ENCODE data around the gene R3HDM1.
A peak's percentile ranks its signal among the peaks of the same experiment; 100 is the strongest.
"Not testable (repeated sequence)": the region's sequence is repeated elsewhere in the genome, so short reads cannot be mapped to it uniquely, and the experiment has no call there.

The R3HDM1 gene

DNA sequence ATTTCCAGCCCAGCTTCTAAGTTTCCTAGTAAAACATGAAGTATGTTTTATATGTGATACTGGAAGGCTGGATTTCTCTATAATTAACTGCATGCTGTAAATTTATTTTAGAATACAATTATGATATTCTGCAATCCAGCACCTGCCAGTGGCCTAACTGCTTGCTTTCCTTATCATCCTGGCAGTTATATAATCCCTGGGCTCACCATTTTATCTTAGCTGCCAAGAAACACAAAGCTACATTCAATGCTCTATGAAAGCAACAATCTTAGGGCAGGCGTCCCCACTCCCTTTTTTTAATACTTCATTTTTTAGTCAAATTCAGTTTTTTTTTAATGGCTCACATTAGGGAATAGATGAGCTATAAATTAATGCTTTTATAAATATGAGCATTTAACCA, 172.0 kb downstream of the R3HDM1 start:
- H3K27me3 ChIP-seq (ENCODE audit: insufficient read depth, insufficient read length): no peaks in the 10 kb centered on the region
- TF ChIP-seq ZNF274 (IDR thresholded peaks at IDR 0.05; ENCODE audit: low read depth, low read length): no peak
- TF ChIP-seq SUZ12 (IDR thresholded peaks at IDR 0.05; ENCODE audit: extremely low read depth, insufficient read depth, insufficient read length): no peak
- no peak for TF ChIP-seq YY1 (IDR thresholded peaks at IDR 0.05; ENCODE audit: insufficient read depth, insufficient read length)
- H3K9me3 ChIP-seq (ENCODE audit: insufficient read depth, low read length): no peaks in the 10 kb centered on the region
- no peak for DNase-seq (ENCODE audit: low read depth, low spot score)
- no peak overlapping the region for H3K4me3 ChIP-seq (ENCODE audit: insufficient read length, low read depth)
- H3K9ac ChIP-seq (ENCODE audit: insufficient read length, low read depth): no peak overlapping the region
- H3K4me1 ChIP-seq (ENCODE audit: insufficient read depth, insufficient read length): no peaks in the 10 kb centered on the region
- peaks cover 8% of the 10 kb centered on the region for H3K36me3 ChIP-seq (ENCODE audit: insufficient read depth, insufficient read length, low read length)

GRCh38 chr2:135704075-135704474, 172.8 kb downstream of the R3HDM1 start:
- not testable (repeated sequence) for H3K4me1 ChIP-seq (ENCODE audit: insufficient read depth, insufficient read length); H3K4me3 ChIP-seq (ENCODE audit: insufficient read length, low read depth); H3K27me3 ChIP-seq (ENCODE audit: insufficient read depth, insufficient read length); H3K9me3 ChIP-seq (ENCODE audit: insufficient read depth, low read length); DNase-seq (ENCODE audit: low read depth, low spot score); H3K36me3 ChIP-seq (ENCODE audit: insufficient read depth, insufficient read length, low read length); H3K9ac ChIP-seq (ENCODE audit: insufficient read length, low read depth)

- TF ChIP-seq ZNF274 (IDR thresholded peaks at IDR 0.05; ENCODE audit: low read depth, low read length): no peak
- TF ChIP-seq SUZ12 (IDR thresholded peaks at IDR 0.05; ENCODE audit: extremely low read depth, insufficient read depth, insufficient read length): no peak
- no peak for TF ChIP-seq YY1 (IDR thresholded peaks at IDR 0.05; ENCODE audit: insufficient read depth, insufficient read length)
- Histone ChIP-seq H3K4me1 (ENCODE audit: insufficient read depth, insufficient read length) (no peaks in the 10 kb centered on the region), H3K9ac (ENCODE audit: insufficient read length, low read depth) (no peak overlapping the region), H3K27me3 (ENCODE audit: insufficient read depth, insufficient read length) (no peaks in the 10 kb centered on the region), H3K36me3 (ENCODE audit: insufficient read depth, insufficient read length, low read length) (peaks cover 14% of the 10 kb centered on the region), H3K9me3 (ENCODE audit: insufficient read depth, low read length) (no peaks in the 10 kb centered on the region), H3K4me3 (ENCODE audit: insufficient read length, low read depth) (no peak overlapping the region)
- DNase-seq (ENCODE audit: low read depth, low spot score): no peak
Observed at GRCh38 chr2:135708159-135708558, 176.9 kb downstream of the R3HDM1 start.

GRCh38 chr2:135709992-135710391, 178.7 kb downstream of the R3HDM1 start:
- Histone ChIP-seq H3K9ac (ENCODE audit: insufficient read length, low read depth) (peak overlapping the region; percentile 13), H3K9me3 (ENCODE audit: insufficient read depth, low read length) (no peaks in the 10 kb centered on the region), H3K27me3 (ENCODE audit: insufficient read depth, insufficient read length) (no peaks in the 10 kb centered on the region), H3K36me3 (ENCODE audit: insufficient read depth, insufficient read length, low read length) (peaks cover 16% of the 10 kb centered on the region), H3K4me3 (ENCODE audit: insufficient read length, low read depth) (no peak overlapping the region), H3K4me1 (ENCODE audit: insufficient read depth, insufficient read length) (no peaks in the 10 kb centered on the region)
- TF ChIP-seq ZNF274 (IDR thresholded peaks at IDR 0.05; ENCODE audit: low read depth, low read length) (no peak), YY1 (IDR thresholded peaks at IDR 0.05; ENCODE audit: insufficient read depth, insufficient read length) (no peak), SUZ12 (IDR thresholded peaks at IDR 0.05; ENCODE audit: extremely low read depth, insufficient read depth, insufficient read length) (no peak)
- peak; percentile 8 for DNase-seq (ENCODE audit: low read depth, low spot score)

DNA sequence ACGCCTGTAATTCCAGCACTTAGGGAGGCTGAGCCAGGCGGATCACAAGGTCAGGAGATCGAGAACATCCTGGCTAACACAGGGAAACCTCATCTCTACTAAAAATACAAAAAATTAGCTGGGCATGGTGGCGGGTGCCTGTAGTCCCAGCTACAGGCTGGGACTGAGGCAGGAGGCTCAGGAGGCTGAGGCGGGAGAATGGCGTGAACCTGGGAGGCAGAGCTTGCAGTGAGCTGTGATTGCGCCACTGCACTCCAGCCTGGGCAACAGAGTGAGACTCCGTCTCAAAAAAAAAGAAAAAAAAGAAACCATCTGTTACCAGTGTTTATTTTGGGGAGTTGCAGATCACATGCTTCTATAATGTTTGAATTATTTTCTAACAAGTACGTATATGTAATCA, 183.8 kb downstream of the R3HDM1 start:
- not testable (repeated sequence) for H3K27me3 ChIP-seq (ENCODE audit: insufficient read depth, insufficient read length); DNase-seq (ENCODE audit: low read depth, low spot score); H3K9ac ChIP-seq (ENCODE audit: insufficient read length, low read depth); H3K9me3 ChIP-seq (ENCODE audit: insufficient read depth, low read length); H3K4me3 ChIP-seq (ENCODE audit: insufficient read length, low read depth); H3K4me1 ChIP-seq (ENCODE audit: insufficient read depth, insufficient read length)
- peaks cover 44% of the 10 kb centered on the region for H3K36me3 ChIP-seq (ENCODE audit: insufficient read depth, insufficient read length, low read length)

DNA sequence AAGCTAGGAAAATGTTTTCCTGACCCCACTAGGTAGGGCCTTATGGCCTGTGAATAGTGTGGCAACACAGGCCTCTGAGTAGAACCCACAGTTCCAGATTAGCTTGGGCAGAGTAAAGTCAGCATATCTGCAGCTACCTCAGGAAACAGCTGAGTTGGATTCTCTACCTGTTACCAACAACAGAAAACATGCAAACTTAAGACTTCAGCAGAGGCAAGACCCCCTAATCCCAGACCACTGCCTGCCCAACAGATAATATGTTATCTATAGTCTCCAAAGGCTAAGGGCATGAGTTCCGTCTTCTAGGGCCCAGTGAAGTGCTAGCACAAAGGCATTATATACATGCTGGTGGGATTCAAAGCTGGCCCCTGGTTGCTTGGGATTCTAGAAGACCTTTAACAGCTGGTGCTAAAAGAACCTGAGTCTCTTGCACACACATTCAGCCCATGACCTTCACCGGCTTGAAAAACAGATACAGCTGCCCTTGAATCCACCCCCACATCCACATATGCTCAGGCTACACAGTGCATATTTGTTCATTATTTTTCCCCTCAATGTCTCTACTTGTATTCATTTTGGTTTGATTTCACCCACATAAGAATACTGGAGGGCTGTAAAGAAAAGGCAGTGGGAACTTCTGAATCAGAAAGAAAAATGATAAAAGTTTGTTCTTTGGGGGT, 196.9 kb downstream of the R3HDM1 start:
- Histone ChIP-seq H3K9me3 (ENCODE audit: insufficient read depth, low read length) (no peaks in the 10 kb centered on the region), H3K4me1 (ENCODE audit: insufficient read depth, insufficient read length) (no peaks in the 10 kb centered on the region), H3K27me3 (ENCODE audit: insufficient read depth, insufficient read length) (no peaks in the 10 kb centered on the region), H3K4me3 (ENCODE audit: insufficient read length, low read depth) (no peak overlapping the region), H3K9ac (ENCODE audit: insufficient read length, low read depth) (no peak overlapping the region), H3K36me3 (ENCODE audit: insufficient read depth, insufficient read length, low read length) (peaks cover 16% of the 10 kb centered on the region)
- no peak for DNase-seq (ENCODE audit: low read depth, low spot score)
- TF ChIP-seq YY1 (IDR thresholded peaks at IDR 0.05; ENCODE audit: insufficient read depth, insufficient read length) (no peak), ZNF274 (IDR thresholded peaks at IDR 0.05; ENCODE audit: low read depth, low read length) (no peak), SUZ12 (IDR thresholded peaks at IDR 0.05; ENCODE audit: extremely low read depth, insufficient read depth, insufficient read length) (no peak)

- Histone ChIP-seq H3K9ac (ENCODE audit: insufficient read length, low read depth) (no peak overlapping the region), H3K36me3 (ENCODE audit: insufficient read depth, insufficient read length, low read length) (no peaks in the 10 kb centered on the region), H3K4me1 (ENCODE audit: insufficient read depth, insufficient read length) (no peaks in the 10 kb centered on the region), H3K27me3 (ENCODE audit: insufficient read depth, insufficient read length) (no peaks in the 10 kb centered on the region), H3K4me3 (ENCODE audit: insufficient read length, low read depth) (no peak overlapping the region), H3K9me3 (ENCODE audit: insufficient read depth, low read length) (no peaks in the 10 kb centered on the region)
- TF ChIP-seq ZNF274 (IDR thresholded peaks at IDR 0.05; ENCODE audit: low read depth, low read length): no peak
- no peak for TF ChIP-seq YY1 (IDR thresholded peaks at IDR 0.05; ENCODE audit: insufficient read depth, insufficient read length)
- TF ChIP-seq SUZ12 (IDR thresholded peaks at IDR 0.05; ENCODE audit: extremely low read depth, insufficient read depth, insufficient read length): no peak
- DNase-seq (ENCODE audit: low read depth, low spot score): no peak
Observed at GRCh38 chr2:135732561-135732960, 201.3 kb downstream of the R3HDM1 start.

- Histone ChIP-seq H3K4me1 (ENCODE audit: insufficient read depth, insufficient read length) (no peaks in the 10 kb centered on the region), H3K27me3 (ENCODE audit: insufficient read depth, insufficient read length) (no peaks in the 10 kb centered on the region), H3K36me3 (ENCODE audit: insufficient read depth, insufficient read length, low read length) (no peaks in the 10 kb centered on the region), H3K9me3 (ENCODE audit: insufficient read depth, low read length) (no peaks in the 10 kb centered on the region), H3K4me3 (ENCODE audit: insufficient read length, low read depth) (no peak overlapping the region), H3K9ac (ENCODE audit: insufficient read length, low read depth) (no peak overlapping the region)
- no peak for TF ChIP-seq ZNF274 (IDR thresholded peaks at IDR 0.05; ENCODE audit: low read depth, low read length)
- TF ChIP-seq YY1 (IDR thresholded peaks at IDR 0.05; ENCODE audit: insufficient read depth, insufficient read length): no peak
- no peak for TF ChIP-seq SUZ12 (IDR thresholded peaks at IDR 0.05; ENCODE audit: extremely low read depth, insufficient read depth, insufficient read length)
- no peak for DNase-seq (ENCODE audit: low read depth, low spot score)
Observed at GRCh38 chr2:135733045-135733444, 201.8 kb downstream of the R3HDM1 start.

All from NT2/D1 (cell line).